OCI-LY7 (cell line): ENCODE results near the gene MFRP. TPM values are rescaled to one million over a fixed set of nuclear protein-coding genes. Genes with fewer than 3 reads are reported as not detected.

Source experiments
- BruUV-seq: library from RNA; stranded (reverse); fragments of 400-500 nt; replicated peaks from 2 replicates; lab custom pipeline; 2021; lab: Mats Ljungman, UMichigan
- CTCF ChIA-PET: fragments of 300-600 bp; sonication (Branson Sonifier 250); formaldehyde crosslinking; loops from one replicate; lab custom pipeline; 2022; ENCODE audit warnings: antibody characterized with exemption; ENCODE audit not compliant: unreplicated experiment; lab: Charles Lee
- POLR2A ChIA-PET: fragments of 300-600 bp; sonication (Branson Sonifier 250); formaldehyde crosslinking; loops from one replicate; lab custom pipeline; 2022; ENCODE audit warnings: antibody characterized with exemption; lab: Charles Lee
- DNase-seq: peaks from one replicate; pipeline ENCODE4 v3.0.0-alpha.2; 2015; ENCODE audit warnings: low spot score
- H2AFZ ChIP-seq: fragments of 200-600 bp; sonication (generic), shearing (Covaris generic); 2 replicates; pipeline ENCODE4 v1.6.1; 2014; ENCODE audit warnings: mild to moderate bottlenecking, antibody characterized with exemption, low read length, moderate library complexity
- H3K27ac ChIP-seq: fragments of 200-600 bp; sonication (generic); 2 replicates; pipeline ENCODE4 v1.5.1; 2014; ENCODE audit warnings: mixed run types, low read depth, mild to moderate bottlenecking, moderate library complexity, low read length, inconsistent platforms; ENCODE audit not compliant: poor library complexity, severe bottlenecking
- H3K36me3 ChIP-seq: fragments of 200-600 bp; sonication (generic); 2 replicates; pipeline ENCODE4 v1.6.1; 2014; ENCODE audit warnings: mild to moderate bottlenecking, antibody characterized with exemption, low read length, moderate library complexity, mixed read lengths; ENCODE audit not compliant: insufficient read depth
- H3K4me1 ChIP-seq: fragments of 200-600 bp; sonication (generic); 2 replicates; pipeline ENCODE4 v1.5.1; 2014; ENCODE audit warnings: mild to moderate bottlenecking, low read length; ENCODE audit not compliant: insufficient read depth, poor library complexity, severe bottlenecking
- H3K4me2 ChIP-seq: fragments of 200-600 bp; sonication (generic); 2 replicates; pipeline ENCODE4 v1.6.1; 2014; ENCODE audit warnings: mild to moderate bottlenecking, low read length
- H3K4me3 ChIP-seq: fragments of 200-600 bp; sonication (generic); 2 replicates; pipeline ENCODE4 v1.5.1; 2014; ENCODE audit warnings: mild to moderate bottlenecking, low read depth, low read length; ENCODE audit not compliant: poor library complexity, severe bottlenecking
- H3K79me2 ChIP-seq: fragments of 200-600 bp; sonication (generic); 2 replicates; pipeline ENCODE4 v1.6.1; 2016; ENCODE audit warnings: low read depth, mild to moderate bottlenecking, low read length, moderate library complexity, mixed read lengths; ENCODE audit not compliant: insufficient read depth
- H3K9me2 ChIP-seq: fragments of 200-600 bp; sonication (generic); 2 replicates; pipeline ENCODE4 v1.6.1; 2016; ENCODE audit warnings: mild to moderate bottlenecking, low read length, mixed read lengths; ENCODE audit not compliant: insufficient read depth
- H3K9me3 ChIP-seq: fragments of 200-600 bp; sonication (generic); 2 replicates; pipeline ENCODE4 v1.6.1; 2014; ENCODE audit warnings: mild to moderate bottlenecking, mixed run types, low read length, mixed read lengths
- H4K20me1 ChIP-seq: fragments of 200-600 bp; sonication (generic); 2 replicates; pipeline ENCODE4 v1.6.1; 2014; ENCODE audit warnings: mild to moderate bottlenecking, antibody characterized with exemption, low read length, moderate library complexity, mixed read lengths; ENCODE audit not compliant: insufficient read depth
- CTCF ChIP-seq: fragments of 200-600 bp; sonication (generic); conservative IDR thresholded peaks from 2 replicates; pipeline ENCODE4 v1.5.1; 2014; ENCODE audit warnings: mild to moderate bottlenecking, antibody characterized with exemption, low read length, moderate library complexity, mixed read lengths
- EZH2phosphoT487 ChIP-seq: fragments of 200-600 bp; sonication (generic); IDR thresholded peaks from 2 replicates; pipeline ENCODE4 v1.6.1; 2018; ENCODE audit warnings: low read depth, borderline replicate concordance, mild to moderate bottlenecking, mixed run types, antibody characterized with exemption, low read length, moderate library complexity, mixed read lengths
- intact Hi-C: fragments of 100-400 bp; cut with micrococcal nuclease; formaldehyde crosslinking; loops from one replicate; pipeline ENCODE4 v1.10.0; 2022; ENCODE audit not compliant: unreplicated experiment
- total RNA-seq, 2 experiments: library from RNA; depleted of rRNA in 1 of 2; stranded (reverse); fragments of >200 nt in 1 of 2; shearing (Covaris generic) in 1 of 2; gene quantifications; 2 replicates each; pipeline ENCODE4 v1.2.3, GENCODE V29; 2014 to 2022

The MFRP gene
- total RNA-seq, 2 experiments from 2014 or later = not detected

GRCh38 chr11:119309953-119310681 lies 36.4 kb downstream of the MFRP start:
- Histone ChIP-seq H3K4me2 (no peak overlapping the region), H4K20me1 (no peaks in the 10 kb centered on the region), H3K36me3 (peaks cover 8% of the 10 kb centered on the region; the same call in 1 of the 2 replicates), H3K79me2 (no peaks in the 10 kb centered on the region), H3K4me1 (peaks cover 4% of the 10 kb centered on the region), H3K9me2 (no peaks in the 10 kb centered on the region), H3K27ac (no peak overlapping the region), H2AFZ (no peak overlapping the region), H3K9me3 (no peaks in the 10 kb centered on the region), H3K4me3 (no peak overlapping the region)
- no TSS peak for BruUV-seq
- ChIA-PET POLR2A (interaction anchor here (1.3 kb wide), 1 partner anchor 64 kb away, joined by 3 read pairs; no protein-coding TSS in a partner anchor), CTCF (interaction anchor here (0.8 kb wide), 1 partner anchor 10 kb away, joined by 3 read pairs; no protein-coding TSS in a partner anchor)
- intact Hi-C loops = no loop called here
- no peak for TF ChIP-seq CTCF
- TF ChIP-seq EZH2phosphoT487 = no peak
- DNase-seq = no peak

GRCh38 chr11:119309411-119309810 lies 37.1 kb downstream of the MFRP start:
- no peaks in the 10 kb centered on the region for H3K79me2 ChIP-seq
- no peaks in the 10 kb centered on the region for H4K20me1 ChIP-seq
- ChIA-PET POLR2A (interaction anchor here (1.3 kb wide), 1 partner anchor 65 kb away, joined by 3 read pairs; no protein-coding TSS in a partner anchor), CTCF (interaction anchor here (0.8 kb wide), 1 partner anchor 9 kb away, joined by 3 read pairs; no protein-coding TSS in a partner anchor)
- H3K36me3 ChIP-seq = peaks cover 9% of the 10 kb centered on the region; the same call in 1 of the 2 replicates
- no TSS peak for BruUV-seq
- no peak overlapping the region for H3K27ac ChIP-seq
- no peak for TF ChIP-seq EZH2phosphoT487
- no peak for TF ChIP-seq CTCF
- intact Hi-C loops = no loop called here
- no peaks in the 10 kb centered on the region for H3K9me3 ChIP-seq
- H3K4me3 ChIP-seq = no peak overlapping the region
- H2AFZ ChIP-seq = no peak overlapping the region
- H3K4me1 ChIP-seq = no peaks in the 10 kb centered on the region
- no peaks in the 10 kb centered on the region for H3K9me2 ChIP-seq
- no peak overlapping the region for H3K4me2 ChIP-seq
- no peak for DNase-seq

- no peaks in the 10 kb centered on the region for H4K20me1 ChIP-seq
- H3K4me1 ChIP-seq = no peaks in the 10 kb centered on the region
- TF ChIP-seq EZH2phosphoT487 (no peak), CTCF (no peak)
- H2AFZ ChIP-seq = no peak overlapping the region
- ChIA-PET CTCF (interaction anchor here (0.6 to 1.8 kb wide), 3 partner anchors 11 to 73 kb away, joined by 3 to 5 read pairs (median 4); no protein-coding TSS in a partner anchor), POLR2A (interaction anchor here (0.6 to 0.7 kb wide), 2 partner anchors 174 to 704 kb away, joined by 3 to 4 read pairs; no protein-coding TSS in a partner anchor)
- H3K4me3 ChIP-seq = no peak overlapping the region
- H3K79me2 ChIP-seq = no peaks in the 10 kb centered on the region
- no peaks in the 10 kb centered on the region for H3K9me3 ChIP-seq
- no peaks in the 10 kb centered on the region for H3K9me2 ChIP-seq
- no TSS peak for BruUV-seq
- no peak for DNase-seq
- H3K36me3 ChIP-seq = peaks cover 23% of the 10 kb centered on the region
- H3K4me2 ChIP-seq = no peak overlapping the region
- intact Hi-C loops = no loop called here
- H3K27ac ChIP-seq = no peak overlapping the region
Observed at GRCh38 chr11:119307974-119308373, 38.5 kb downstream of the MFRP start.
